GM18508 (cell line): ENCODE data around the gene KCNH5.
"Not testable (repeated sequence)": the region's sequence is repeated elsewhere in the genome, so short reads cannot be mapped to it uniquely, and the experiment has no call there.

Experiments used
- ATAC-seq: cut with Tn5 transposase; IDR thresholded peaks from one replicate; pipeline ENCODE4 v1.9.1; 2021; ENCODE audit warnings: moderate number of reproducible peaks; ENCODE audit not compliant: insufficient read depth, unreplicated experiment

KCNH5 gene

GRCh38 chr14:62896932-62897456 is 148.3 kb downstream of the KCNH5 start:
- ATAC-seq, result no peak

GRCh38 chr14:62894736-62895135 is 150.5 kb downstream of the KCNH5 start:
- ATAC-seq, result no peak

- no peak for ATAC-seq
These were observed 155.9 kb downstream of the KCNH5 start for GRCh38 chr14:62889364-62889763.

GRCh38 chr14:62886461-62886860 is 158.8 kb downstream of the KCNH5 start:
- ATAC-seq, result no peak

GRCh38 chr14:62885451-62885850 is 159.8 kb downstream of the KCNH5 start:
- ATAC-seq, result no peak

GRCh38 chr14:62882967-62883366 is 162.3 kb downstream of the KCNH5 start:
- no peak for ATAC-seq

- no peak for ATAC-seq
These were observed 178.9 kb downstream of the KCNH5 start for GRCh38 chr14:62866376-62866775.

- ATAC-seq, result no peak
These were observed 180.7 kb downstream of the KCNH5 start for GRCh38 chr14:62864588-62864987.

- not testable (repeated sequence) for ATAC-seq
These were observed 187.2 kb downstream of the KCNH5 start for GRCh38 chr14:62858011-62858410.

- no peak for ATAC-seq
These were observed 190.3 kb downstream of the KCNH5 start for GRCh38 chr14:62854951-62855350.

GRCh38 chr14:62847168-62847567 is 198.1 kb downstream of the KCNH5 start:
- ATAC-seq, result no peak

GRCh38 chr14:62844546-62844945 is 200.7 kb downstream of the KCNH5 start:
- ATAC-seq, result no peak

GRCh38 chr14:62824086-62824485 is 221.2 kb downstream of the KCNH5 start:
- ATAC-seq, result no peak

GRCh38 chr14:62819931-62820330 is 225.3 kb downstream of the KCNH5 start:
- ATAC-seq, result no peak

GRCh38 chr14:62807636-62808035 is 237.6 kb downstream of the KCNH5 start:
- no peak for ATAC-seq

GRCh38 chr14:62800577-62800976 is 244.7 kb downstream of the KCNH5 start:
- ATAC-seq, result no peak

GRCh38 chr14:62796431-62796830 is 248.8 kb downstream of the KCNH5 start:
- no peak for ATAC-seq

GRCh38 chr14:62792578-62792977 is 252.7 kb downstream of the KCNH5 start:
- ATAC-seq, result no peak

GRCh38 chr14:62781328-62781727 is 263.9 kb downstream of the KCNH5 start:
- not testable (repeated sequence) for ATAC-seq

GRCh38 chr14:62778852-62779251 is 266.4 kb downstream of the KCNH5 start:
- ATAC-seq, result no peak

- no peak for ATAC-seq
These were observed 266.9 kb downstream of the KCNH5 start for GRCh38 chr14:62778310-62778709.

- ATAC-seq, result no peak
These were observed 267.7 kb downstream of the KCNH5 start for GRCh38 chr14:62777510-62777909.

GRCh38 chr14:62776300-62776699 is 269.0 kb downstream of the KCNH5 start:
- ATAC-seq, result no peak
